GM20000 (cell line): Measurements from ENCODE around the gene TSC1.
"Not testable (repeated sequence)": the region's sequence is repeated elsewhere in the genome, so short reads cannot be mapped to it uniquely, and the experiment has no call there.

Experiments
- DNase-seq: peaks from one replicate; pipeline ENCODE4 v3.0.0; 2012; ENCODE audit warnings: low spot score
- CTCF ChIP-seq: IDR thresholded peaks from 2 replicates; pipeline ENCODE4 v1.5.1; 2012; ENCODE audit warnings: mild to moderate bottlenecking, control low read depth; ENCODE audit errors: extremely low read depth, missing control alignments

TSC1 gene

DNA sequence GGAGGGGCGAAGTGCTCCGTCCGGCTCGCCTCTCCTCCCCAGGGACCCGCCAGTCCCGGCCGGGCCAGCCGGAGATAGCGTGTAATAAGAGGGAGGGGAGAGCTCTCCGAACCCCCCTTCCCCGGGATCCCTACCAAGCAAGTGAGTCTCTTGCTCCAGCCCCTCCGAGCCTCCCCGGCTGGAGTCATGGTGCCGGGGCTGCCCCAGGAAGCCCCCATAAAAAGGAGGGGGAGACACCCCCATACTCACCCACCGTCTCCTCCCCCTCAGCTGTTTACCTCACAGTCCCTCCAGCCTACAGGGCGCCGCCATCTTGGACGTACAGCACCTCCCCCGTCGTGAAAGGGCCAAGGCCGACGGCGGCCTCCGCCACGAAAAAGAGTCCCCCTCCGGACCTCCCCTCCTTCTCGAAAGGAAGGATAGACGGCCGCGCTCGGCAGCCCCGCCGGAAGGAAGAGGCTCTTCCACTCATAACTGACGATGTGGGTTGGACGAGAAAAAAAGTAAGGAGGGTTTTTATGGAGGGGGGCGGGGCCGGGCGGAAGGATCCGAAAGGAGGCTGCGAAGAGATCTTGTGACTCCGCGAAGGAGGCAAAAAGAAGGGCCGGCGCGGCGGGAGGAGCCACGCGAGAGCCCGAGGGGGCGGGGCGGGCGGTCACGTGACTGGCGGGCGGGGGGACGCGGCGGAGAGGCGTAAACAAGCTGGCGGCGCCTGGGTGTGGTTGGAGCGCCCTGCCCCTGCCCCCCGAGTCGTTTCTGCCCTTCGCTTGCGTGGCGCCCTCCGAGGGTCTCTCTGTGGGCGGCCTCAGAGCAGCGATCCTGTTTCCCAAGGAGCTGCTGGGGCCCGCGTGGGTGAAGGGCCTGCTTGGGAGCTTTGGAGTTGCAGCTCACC lies at the start of gene TSC1:
Gene TSC1 (minus strand): TSS at position 323 of the 892 bp plus-strand sequence. CDS start 15,744 bp downstream, outside the sequence.
- peak; percentile 93 for DNase-seq
- TF ChIP-seq CTCF, result no peak

DNA sequence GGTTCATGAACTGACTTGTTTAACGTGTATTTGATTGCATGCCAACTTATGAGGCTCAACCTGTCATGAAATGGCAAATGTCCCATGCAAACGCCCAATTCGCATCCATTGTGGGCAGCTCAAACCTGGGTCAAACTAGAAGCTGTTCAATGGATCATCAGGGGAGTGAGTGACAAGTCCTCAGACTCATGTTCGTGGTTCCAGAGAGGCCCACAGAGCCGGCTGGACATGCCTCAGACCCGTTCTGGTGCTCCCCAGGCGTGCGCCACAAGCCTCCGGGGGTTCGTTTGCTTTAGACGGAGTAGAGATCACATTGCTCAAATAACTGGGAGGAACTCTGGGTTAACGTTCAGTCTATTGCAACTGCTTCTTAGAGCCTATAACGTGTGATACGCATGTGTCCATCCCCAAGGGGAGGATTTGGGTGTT lies 49.1 kb upstream of the TSC1 start:
- no peak for TF ChIP-seq CTCF
- DNase-seq, result no peak

DNA sequence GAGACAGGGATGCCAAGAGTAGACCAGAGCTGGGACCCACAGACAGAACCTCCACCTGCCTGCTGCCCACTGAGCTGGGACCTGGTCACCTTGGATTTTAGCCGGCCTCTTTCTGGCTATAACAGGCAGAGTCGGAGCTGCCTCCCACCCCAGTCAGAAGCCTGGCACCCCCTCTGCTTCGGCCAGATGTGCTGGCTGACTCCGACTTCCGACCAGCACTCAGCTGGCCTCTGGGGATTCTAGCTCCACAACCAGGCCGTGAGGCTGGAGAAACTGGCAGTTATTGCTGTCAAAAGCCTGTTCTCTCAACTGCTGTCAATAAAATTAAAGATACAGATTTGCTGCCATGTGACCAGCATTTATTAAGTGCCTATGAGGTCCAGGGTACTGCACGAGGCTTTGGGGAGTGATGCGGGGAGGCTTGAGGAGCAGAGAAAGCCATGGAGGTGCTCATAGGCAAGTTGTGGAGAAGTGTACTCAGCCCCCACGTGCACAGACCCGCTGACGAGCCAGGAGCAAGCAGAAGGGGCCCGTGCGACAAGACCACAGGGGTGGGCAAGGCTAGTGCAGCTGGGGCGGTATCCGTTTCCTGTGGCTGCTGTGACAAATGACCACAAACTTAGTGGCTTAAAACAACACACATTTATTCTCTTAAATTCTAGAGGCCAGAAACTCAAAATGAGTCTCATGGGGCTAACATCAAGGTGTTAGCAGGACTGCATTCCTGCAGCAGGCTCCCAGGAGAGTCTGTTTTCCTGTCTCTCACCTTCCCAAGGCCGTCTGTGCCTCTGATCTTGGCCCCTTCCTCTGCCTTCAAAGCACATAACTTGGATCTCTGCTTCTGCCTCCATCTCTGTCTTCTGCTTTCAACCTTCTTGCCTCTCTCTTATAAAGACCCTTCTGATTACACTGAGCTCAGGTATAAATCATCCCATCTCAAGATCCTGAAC lies 47.2 kb upstream of the TSC1 start:
- TF ChIP-seq CTCF, result no peak
- peak; percentile 38 for DNase-seq

DNA sequence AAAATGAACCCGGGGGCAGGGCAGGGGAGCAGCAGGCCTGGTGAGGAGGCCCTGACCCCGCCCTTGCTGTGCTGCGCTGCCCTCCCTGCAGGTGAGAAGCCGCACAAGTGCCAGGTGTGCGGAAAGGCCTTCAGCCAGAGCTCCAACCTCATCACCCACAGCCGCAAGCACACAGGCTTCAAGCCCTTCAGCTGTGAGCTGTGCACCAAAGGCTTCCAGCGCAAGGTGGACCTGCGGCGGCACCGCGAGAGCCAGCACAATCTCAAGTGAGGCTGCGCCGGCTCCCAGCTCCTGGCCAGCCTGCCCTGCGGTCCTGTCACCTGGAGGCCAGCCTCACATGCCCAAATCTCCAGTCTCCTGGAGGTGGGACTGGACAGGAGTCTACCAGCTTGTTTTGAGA lies 46.4 kb upstream of the TSC1 start:
- no peak for DNase-seq
- TF ChIP-seq CTCF, result no peak

GRCh38 chr9:132989998-132990557 lies 45.7 kb upstream of the TSC1 start:
- not testable (repeated sequence) for DNase-seq

- no peak for TF ChIP-seq CTCF
- no peak for DNase-seq
Observed at GRCh38 chr9:132989414-132989996, 45.1 kb upstream of the TSC1 start.

DNA sequence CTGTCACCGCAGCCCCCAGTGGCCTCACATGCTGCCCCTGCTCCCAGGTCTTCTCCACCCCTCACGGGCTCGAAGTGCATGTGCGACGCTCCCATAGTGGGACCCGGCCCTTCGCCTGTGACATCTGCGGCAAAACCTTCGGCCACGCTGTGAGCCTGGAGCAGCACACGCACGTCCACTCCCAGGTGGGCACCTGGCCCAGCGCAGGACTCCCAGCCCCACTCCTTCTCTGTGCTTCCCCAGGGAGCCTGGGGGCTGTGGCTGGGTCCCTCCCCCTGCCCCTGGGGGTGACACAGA lies 44.5 kb upstream of the TSC1 start:
- TF ChIP-seq CTCF, result no peak
- no peak for DNase-seq
